Amygdala (tissue), 56 donors: ENCODE measurements around the gene IPO4.

Experiments used
- DNase-seq, 56 donors: peaks; one replicate each; lab custom pipeline; 2025; lab: John Stamatoyannopoulos, UW

Gene IPO4

DNA sequence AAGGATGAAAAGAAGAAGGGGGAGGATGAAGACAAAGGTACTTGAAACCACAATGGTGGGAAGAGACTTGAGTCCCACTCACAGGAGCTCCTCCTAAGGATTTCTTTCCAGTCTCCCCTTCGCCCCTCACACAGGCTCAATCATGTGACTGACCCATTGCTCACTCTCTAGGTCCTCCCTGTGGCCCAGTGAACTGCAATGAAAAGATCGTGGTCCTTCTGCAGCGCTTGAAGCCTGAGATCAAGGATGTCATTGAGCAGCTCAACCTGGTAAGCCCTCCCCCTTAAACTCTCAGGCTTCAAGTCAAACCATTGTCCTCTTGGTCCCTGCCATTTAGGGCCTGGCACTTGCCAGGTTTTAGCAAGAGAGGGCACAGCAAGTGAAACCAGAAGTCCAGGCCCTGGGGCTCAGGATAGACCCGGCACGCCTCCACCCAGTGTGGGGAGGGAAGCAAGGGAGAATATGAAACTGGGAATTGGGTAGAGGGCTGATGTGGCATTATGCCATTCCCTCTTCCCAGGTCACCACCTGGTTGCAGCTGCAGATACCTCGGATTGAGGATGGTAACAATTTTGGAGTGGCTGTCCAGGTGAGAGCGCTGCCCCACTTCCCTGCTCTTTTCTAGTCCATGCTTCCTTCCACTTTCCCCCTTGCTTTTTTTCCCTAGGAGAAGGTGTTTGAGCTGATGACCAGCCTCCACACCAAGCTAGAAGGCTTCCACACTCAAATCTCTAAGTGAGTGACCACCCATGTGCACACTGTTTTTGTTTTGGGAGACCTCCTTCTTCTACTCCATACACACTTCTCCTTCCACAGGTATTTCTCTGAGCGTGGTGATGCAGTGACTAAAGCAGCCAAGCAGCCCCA lies 50.9 kb downstream of the IPO4 start:
- DNase-seq, result no peak

DNA sequence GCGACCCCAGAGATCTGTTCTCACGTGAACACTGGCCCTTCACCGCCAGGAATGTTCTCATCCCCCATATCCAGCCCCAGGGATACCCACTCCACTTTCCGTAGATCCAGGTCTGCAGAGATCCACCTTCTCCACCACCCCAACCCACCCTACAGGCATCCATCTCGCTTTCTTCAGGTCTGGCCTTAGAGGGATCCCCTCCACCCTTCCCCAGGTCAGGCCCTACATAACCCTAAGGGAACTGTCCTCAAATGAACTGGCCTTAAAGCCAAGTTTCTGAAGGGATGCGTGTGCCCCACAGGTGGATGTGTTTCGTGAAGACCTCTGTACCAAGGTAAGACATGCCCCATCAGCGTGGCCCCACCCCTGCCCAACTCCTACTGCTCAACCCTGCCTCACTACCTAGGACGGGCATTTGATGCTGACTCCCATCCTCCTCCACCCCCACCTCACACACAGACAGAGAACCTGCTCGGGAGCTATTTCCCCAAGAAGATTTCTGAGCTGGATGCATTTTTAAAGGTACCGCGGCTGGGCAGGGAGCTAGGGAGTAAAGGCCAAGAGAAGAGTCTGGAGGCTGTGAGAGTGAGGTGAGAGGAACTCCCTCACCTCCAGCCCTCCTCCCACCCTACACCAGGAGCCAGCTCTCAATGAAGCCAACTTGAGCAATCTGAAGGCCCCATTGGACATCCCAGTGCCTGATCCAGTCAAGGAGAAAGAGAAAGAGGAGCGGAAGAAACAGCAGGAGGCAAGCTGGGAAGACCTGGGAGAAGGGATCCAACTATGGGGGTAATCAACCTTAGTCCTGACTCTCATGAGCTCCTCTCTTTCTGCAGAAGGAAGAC lies 51.7 kb downstream of the IPO4 start:
- no peak for DNase-seq

DNA sequence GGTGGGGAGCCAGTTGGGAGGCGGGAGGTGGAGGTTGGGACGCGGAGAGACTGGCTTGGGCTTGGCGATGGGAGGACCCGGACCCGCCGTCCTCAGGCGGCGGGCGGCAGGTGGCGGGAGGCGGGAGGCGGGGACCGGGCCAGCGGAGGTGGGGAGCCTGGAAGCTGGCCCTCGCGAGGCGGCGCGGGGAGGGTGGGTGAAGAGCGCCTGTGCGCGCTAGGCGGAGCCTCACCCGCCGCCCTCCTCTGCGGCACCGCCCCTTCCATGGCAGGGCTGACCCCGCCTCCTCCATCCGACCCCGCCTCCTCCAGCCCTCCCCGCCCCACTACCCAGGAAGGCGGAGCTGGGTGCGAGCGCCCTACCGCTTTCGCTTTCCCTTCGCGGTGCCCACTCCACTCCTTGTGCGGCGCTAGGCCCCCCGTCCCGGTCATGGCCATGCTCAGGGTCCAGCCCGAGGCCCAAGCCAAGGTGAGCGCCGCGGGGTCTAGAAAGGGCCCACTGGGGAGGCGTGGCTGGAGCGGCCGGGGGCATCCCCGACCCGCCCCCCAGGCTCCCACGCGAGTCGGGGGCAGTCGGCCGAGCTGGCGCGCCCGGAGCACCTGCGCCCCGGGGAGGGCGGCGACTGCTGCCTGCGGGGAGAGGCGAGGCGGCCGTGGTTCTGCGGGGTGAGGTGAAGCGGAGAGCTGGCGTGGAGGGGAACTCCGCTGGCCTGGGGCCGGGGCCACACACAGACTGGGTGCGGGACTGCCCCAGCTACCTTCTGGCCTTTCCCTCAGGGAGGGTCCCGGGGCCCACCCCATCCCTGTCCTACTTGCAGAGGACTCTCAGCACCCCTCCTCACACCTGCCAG lies 52.6 kb downstream of the IPO4 start, which contains the start of gene PSME1:
Gene PSME1 (plus strand): TSS at position 361 of the 850 bp plus-strand sequence. CDS start 69 bp downstream, at position 430.
- DNase-seq, result peak; percentile 30 to 95 (median 85)

DNA sequence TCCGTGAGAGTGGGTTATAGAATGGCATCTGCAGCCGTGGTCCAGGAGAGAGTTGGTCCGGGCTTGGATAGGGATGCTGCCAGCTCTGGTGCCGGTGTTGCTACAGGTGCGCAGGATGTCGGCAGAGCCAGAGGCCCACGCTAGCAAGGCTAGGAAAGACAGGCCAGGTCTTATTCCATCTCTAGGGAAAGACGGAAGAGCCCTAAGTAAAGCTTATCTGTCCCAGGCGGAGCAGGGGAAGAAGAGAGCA lies 53.1 kb downstream of the IPO4 start:
- DNase-seq, result peak in 1 of 56 donors; percentile 38

DNA sequence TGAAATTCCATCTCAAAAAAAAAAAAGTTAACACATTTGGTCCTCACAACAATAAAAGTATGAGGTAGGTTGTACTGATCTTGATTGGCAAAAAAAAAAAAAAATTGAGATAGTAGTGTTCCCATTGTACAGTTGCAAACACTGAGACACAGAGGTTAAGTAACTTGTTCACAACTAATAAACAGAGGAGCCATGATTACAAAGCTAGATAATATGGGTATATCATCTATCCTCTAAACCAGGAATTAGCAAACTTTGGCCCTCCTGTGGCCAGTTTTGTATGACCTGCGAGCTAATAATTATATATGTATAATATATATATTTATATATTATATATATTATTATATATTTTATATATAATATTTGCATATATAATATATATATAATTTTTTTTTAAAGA lies 54.9 kb downstream of the IPO4 start:
- no peak for DNase-seq

DNA sequence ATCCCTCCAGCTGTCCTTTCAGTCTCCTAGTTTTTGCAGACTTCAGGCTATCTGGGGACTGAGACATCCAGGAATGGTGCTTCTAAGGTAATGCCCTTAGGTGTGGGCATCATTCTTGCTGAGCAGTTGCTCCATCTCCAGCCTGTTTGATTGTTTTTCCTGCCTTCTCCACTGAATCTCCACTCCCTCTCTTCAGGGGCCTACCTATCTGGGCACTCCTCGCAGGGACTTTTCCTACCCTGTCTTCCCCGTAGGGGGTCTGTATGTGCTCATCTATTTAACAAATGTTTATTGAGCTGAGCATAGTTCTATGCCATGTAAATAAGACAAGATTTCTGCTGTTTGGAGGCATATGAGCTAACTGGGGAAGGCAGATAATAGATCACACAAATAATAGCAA lies 55.6 kb downstream of the IPO4 start:
- no peak for DNase-seq

DNA sequence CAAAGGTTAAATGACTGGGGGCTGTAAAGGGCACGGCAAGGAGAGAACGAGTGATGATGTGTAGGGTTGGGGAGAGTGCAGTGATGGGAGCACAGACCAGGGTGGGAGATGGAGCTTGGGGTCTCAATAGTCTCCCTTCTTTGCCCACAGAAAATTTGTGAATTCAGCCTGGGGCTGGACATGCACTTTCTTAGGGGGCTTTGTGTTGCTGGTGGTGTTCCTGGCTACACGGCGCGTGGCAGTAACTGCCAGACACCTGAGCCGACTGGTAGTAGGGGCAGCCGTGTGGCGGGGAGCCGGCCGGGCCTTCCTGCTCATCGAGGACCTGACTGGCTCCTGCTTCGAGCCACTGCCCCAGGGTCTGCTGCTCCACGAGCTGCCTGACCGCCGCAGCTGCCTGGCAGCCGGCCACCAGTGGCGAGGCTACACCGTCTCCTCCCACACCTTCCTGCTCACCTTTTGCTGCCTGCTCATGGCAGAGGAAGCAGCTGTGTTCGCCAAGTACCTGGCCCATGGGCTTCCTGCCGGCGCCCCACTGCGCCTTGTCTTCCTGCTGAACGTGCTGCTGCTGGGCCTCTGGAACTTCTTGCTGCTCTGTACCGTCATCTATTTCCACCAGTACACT lies 56.4 kb downstream of the IPO4 start:
- no peak for DNase-seq

DNA sequence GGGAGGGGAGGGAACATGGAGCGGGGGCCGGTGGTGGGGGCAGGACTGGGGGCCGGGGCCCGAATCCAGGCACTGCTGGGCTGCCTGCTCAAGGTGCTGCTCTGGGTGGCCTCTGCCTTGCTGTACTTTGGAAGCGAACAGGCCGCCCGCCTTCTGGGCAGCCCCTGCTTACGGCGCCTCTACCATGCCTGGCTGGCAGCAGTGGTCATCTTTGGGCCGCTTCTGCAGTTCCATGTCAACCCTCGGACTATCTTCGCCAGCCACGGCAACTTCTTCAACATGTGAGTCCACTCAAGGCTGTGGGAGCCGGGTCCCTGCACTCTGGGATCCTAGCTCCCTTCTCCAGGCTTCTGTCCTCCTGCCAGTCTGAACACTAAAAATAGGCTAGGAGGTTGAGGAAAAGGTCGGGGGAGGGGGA lies 57.1 kb downstream of the IPO4 start:
- DNase-seq, result no peak

DNA sequence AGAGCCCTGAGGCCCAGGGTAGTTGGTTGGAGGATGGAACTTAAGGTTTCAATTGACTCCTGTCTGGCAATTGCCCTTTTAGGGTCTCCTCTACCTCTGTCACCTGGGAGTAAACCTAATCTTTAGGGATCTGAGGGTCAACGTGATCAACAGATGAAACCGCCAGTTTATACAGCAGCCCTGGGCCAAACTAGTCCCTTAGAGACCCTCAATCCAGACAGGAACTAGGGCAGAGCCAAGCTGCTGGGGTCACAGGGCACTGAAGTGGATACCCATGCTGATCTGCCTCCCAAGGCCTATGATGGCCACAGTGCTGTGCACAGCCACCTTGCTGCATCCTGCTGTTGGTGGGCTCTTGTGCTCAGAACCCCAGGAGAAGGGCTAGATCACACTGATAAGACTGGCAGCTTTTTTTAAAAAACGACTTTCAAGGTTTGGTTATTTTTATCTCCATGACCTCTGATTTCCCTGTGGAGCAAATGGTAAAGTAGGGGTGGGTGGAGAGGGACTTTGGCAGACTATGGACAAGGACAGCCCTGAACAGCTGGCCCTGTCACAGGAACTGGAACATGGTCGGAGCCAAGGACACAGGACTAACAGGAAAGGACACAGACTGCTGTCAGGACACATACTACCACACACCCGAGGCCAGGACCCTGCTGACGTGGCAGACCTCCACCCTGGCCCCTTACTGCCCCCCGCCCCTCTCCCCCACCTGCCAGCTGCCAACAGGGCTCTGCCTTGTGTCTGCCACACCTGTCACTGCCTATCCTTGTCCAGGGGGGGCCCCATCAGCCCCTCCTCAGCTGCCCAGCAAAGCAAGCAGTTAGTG lies 57.7 kb downstream of the IPO4 start:
- no peak for DNase-seq

DNA sequence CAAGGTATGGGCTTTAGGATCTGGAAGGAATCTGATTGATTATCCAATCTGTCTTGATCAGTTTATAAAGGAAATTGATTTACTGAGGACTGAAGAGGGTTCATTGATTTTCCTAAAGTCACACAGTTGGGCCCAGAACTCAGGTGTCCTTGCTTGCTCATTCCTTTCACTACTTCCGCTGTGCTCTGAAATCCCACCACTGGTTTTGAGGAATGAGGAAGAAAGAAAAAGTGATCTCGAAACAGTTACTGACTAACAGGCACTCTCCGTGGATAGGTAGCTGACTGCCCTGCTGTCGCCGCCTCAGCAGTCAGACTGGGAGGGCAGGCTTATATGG lies 58.3 kb downstream of the IPO4 start, which contains the start of gene FITM1:
Gene FITM1 (plus strand): TSS at position 280 of the 337 bp plus-strand sequence. CDS start 905 bp downstream, outside the sequence.
- no peak for DNase-seq
